BLaER1 (cell line): ENCODE results near the gene DUSP3.

Source experiments
- H3K27ac ChIP-seq: shearing (Covaris generic); formaldehyde crosslinking; 2 replicates; pipeline ENCODE4 v1.8.1; 2022
- H3K27me3 ChIP-seq: shearing (Covaris generic); formaldehyde crosslinking; 2 replicates; pipeline ENCODE4 v1.8.1; 2022
- H3K36me3 ChIP-seq: shearing (Covaris generic); formaldehyde crosslinking; 2 replicates; pipeline ENCODE4 v1.8.1; 2022
- H3K4me1 ChIP-seq: shearing (Covaris generic); formaldehyde crosslinking; 2 replicates; pipeline ENCODE4 v1.8.1; 2022
- H3K4me2 ChIP-seq: shearing (Covaris generic); formaldehyde crosslinking; 2 replicates; pipeline ENCODE4 v1.8.1; 2022
- H3K4me3 ChIP-seq: shearing (Covaris generic); formaldehyde crosslinking; 2 replicates; pipeline ENCODE4 v1.8.1; 2022
- H3K9ac ChIP-seq: shearing (Covaris generic); formaldehyde crosslinking; 2 replicates; pipeline ENCODE4 v1.8.1; 2022
- H3K9me3 ChIP-seq: shearing (Covaris generic); formaldehyde crosslinking; 2 replicates; pipeline ENCODE4 v1.8.1; 2022
- H4K20me1 ChIP-seq: shearing (Covaris generic); formaldehyde crosslinking; 2 replicates; pipeline ENCODE4 v1.8.1; 2022
- Cebpa-rat ChIP-seq: shearing (Covaris generic); IDR thresholded peaks from 2 replicates; pipeline ENCODE4 v1.8.1; 2022

DUSP3 gene

DNA sequence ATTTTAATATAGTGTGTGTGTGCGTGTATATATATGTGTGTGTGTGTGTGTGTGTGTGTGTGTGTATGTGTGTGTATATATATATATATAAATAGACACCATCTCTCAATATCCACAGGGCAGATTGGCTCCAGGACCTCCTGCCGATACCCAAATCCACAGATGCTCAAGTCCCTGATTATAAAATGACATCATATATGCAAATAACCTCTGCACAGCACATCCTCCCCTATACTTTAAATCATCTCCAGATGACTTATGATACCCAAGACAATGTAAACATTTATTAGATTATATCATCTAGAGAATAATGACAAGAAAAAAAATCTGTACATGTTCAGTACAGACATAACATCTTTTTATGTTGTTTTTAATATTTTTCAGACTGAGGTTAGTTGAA, 7.8 kb downstream of the DUSP3 start:
- Histone ChIP-seq H3K4me3 (no peak overlapping the region), H3K27ac (no peak overlapping the region), H3K9ac (no peak overlapping the region), H3K27me3 (no peaks in the 10 kb centered on the region), H3K4me1 (peaks cover 30% of the 10 kb centered on the region), H4K20me1 (no peaks in the 10 kb centered on the region), H3K9me3 (no peaks in the 10 kb centered on the region), H3K36me3 (peaks cover 53% of the 10 kb centered on the region), H3K4me2 (no peak overlapping the region)
- TF ChIP-seq Cebpa-rat: no peak

- Histone ChIP-seq H3K36me3 (peaks cover 48% of the 10 kb centered on the region), H3K4me1 (peaks cover 30% of the 10 kb centered on the region), H4K20me1 (no peaks in the 10 kb centered on the region), H3K27ac (no peak overlapping the region), H3K4me3 (no peak overlapping the region), H3K27me3 (no peaks in the 10 kb centered on the region), H3K4me2 (no peak overlapping the region), H3K9me3 (no peaks in the 10 kb centered on the region), H3K9ac (no peak overlapping the region)
- TF ChIP-seq Cebpa-rat: no peak
These were observed 8.9 kb downstream of the DUSP3 start for GRCh38 chr17:43769859-43770258.

- H3K4me2 ChIP-seq: no peak overlapping the region
- peaks cover 30% of the 10 kb centered on the region for H3K4me1 ChIP-seq
- no peak overlapping the region for H3K27ac ChIP-seq
- H3K36me3 ChIP-seq: peaks cover 43% of the 10 kb centered on the region
- no peaks in the 10 kb centered on the region for H3K9me3 ChIP-seq
- H3K9ac ChIP-seq: no peak overlapping the region
- H4K20me1 ChIP-seq: no peaks in the 10 kb centered on the region
- TF ChIP-seq Cebpa-rat: no peak
- H3K4me3 ChIP-seq: no peak overlapping the region
- H3K27me3 ChIP-seq: no peaks in the 10 kb centered on the region
These were observed 9.4 kb downstream of the DUSP3 start for GRCh38 chr17:43769426-43769825.

GRCh38 chr17:43768943-43769342, 9.8 kb downstream of the DUSP3 start:
- Histone ChIP-seq H3K36me3 (peaks cover 39% of the 10 kb centered on the region), H3K4me1 (peaks cover 27% of the 10 kb centered on the region), H3K9ac (no peak overlapping the region), H3K4me3 (no peak overlapping the region), H3K27ac (no peak overlapping the region), H4K20me1 (no peaks in the 10 kb centered on the region), H3K27me3 (no peaks in the 10 kb centered on the region), H3K9me3 (no peaks in the 10 kb centered on the region), H3K4me2 (peak overlapping the region; percentile 54)
- no peak for TF ChIP-seq Cebpa-rat

DNA sequence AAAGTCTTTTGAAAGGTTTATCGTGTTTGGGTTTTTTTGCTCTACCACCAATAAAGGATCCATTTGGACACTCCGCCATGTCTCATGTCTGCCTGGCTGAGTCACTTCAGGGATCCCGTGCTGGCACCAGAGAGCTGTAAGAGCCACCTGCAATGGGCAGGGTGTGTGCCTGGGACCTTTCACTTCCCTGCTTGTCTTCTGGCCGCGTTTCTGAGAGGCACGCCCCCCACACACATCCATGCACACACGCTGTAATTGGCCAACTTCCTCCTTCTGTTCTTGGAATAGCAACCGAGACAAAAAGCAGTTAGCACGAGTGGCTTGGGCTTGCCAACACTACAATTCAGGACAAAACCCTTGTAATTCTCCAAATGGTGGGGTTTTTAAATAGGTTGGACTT, 10.4 kb downstream of the DUSP3 start:
- H3K27me3 ChIP-seq: no peaks in the 10 kb centered on the region
- peaks cover 39% of the 10 kb centered on the region for H3K36me3 ChIP-seq
- TF ChIP-seq Cebpa-rat: no peak
- peaks cover 21% of the 10 kb centered on the region for H3K4me1 ChIP-seq
- H3K9me3 ChIP-seq: no peaks in the 10 kb centered on the region
- H4K20me1 ChIP-seq: no peaks in the 10 kb centered on the region
- no peak overlapping the region for H3K27ac ChIP-seq
- no peak overlapping the region for H3K4me3 ChIP-seq
- peak overlapping the region; percentile 54 for H3K4me2 ChIP-seq
- no peak overlapping the region for H3K9ac ChIP-seq

DNA sequence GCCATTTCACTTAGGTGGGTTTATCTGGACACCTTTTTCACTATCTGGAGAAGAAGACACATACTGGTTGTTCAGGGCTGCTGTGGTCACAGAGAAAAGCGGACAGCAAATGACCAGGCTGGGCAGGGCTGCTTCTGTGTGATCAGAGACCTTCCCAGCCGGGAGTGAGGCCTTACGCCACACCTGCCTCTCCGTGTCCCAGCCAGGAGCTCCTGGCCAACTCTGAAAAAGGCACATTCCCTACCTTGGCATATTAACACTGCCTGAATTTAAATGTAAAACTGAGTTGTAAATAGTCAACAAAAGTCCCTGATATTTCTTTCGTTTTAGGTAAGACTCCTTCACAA, 11.1 kb downstream of the DUSP3 start:
- Histone ChIP-seq H3K9ac (no peak overlapping the region), H3K27ac (no peak overlapping the region), H3K9me3 (no peaks in the 10 kb centered on the region), H3K4me1 (peaks cover 15% of the 10 kb centered on the region), H3K4me2 (no peak overlapping the region), H3K4me3 (no peak overlapping the region), H4K20me1 (no peaks in the 10 kb centered on the region), H3K27me3 (no peaks in the 10 kb centered on the region), H3K36me3 (peaks cover 34% of the 10 kb centered on the region)
- TF ChIP-seq Cebpa-rat: no peak

DNA sequence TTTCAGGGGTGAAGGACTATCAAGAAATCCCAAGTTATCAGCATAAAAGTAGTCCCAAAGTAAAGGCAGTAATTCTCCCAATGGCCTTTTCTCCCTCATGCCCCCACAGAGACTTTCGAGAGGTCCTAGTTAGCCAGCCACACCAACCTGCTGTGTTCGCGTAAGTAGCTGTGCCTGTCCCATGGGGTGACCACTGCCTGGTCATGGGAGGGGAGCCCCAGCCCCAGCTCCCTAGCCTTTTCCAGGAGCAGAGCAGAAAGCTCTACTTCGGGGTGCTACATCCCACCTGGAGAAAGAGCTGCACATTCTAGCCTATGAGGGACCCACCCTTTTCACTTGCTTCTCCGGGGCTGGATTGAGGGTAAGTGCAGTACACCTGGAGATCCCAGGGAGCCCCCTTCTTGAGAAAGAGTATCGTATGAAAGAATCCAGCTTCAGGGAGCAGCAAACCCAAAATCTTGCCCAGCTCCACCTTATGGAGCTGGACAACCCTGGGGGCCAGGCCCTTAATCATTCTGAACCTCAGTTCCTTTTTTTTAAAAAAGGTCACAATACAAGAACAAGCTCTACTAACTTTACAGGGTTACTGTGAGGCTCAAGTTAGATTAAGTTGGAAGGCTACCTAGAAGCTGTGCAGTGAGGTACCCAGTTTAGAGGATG, 11.6 kb downstream of the DUSP3 start:
- Histone ChIP-seq H3K9ac (no peak overlapping the region), H3K4me1 (peaks cover 15% of the 10 kb centered on the region), H4K20me1 (no peaks in the 10 kb centered on the region), H3K4me2 (no peak overlapping the region), H3K36me3 (peaks cover 29% of the 10 kb centered on the region), H3K4me3 (no peak overlapping the region), H3K9me3 (no peaks in the 10 kb centered on the region), H3K27me3 (no peaks in the 10 kb centered on the region), H3K27ac (no peak overlapping the region)
- TF ChIP-seq Cebpa-rat: no peak

DNA sequence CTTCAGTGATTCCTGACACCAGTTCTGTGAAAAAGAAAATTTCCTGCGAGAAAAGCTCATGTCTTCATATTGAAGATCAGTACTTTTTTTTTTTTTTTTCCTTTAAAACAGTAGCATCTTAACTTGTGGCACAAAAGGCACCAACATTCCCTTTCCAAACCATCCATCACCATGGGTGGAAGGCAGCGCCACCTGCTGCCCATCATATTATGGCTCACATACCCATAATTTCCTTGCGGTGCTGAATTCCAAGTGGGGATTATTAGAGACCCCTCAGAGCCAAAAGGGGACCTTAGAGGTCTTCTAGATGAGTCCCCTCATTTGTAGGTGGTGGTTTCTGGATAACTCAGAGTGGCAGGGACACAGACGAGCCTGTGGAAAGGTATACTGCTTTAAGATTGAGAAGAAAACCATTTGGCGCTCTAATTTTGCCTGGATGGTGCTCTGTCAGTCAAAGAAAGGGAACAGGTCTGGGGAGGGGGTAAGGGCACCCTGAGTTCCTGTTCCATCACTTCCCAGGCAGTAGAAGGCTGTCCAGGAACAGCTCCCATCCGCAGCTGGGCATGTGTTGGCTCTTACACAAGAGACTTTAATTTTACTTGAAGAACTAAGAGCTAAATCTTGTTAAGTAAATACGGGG, 12.2 kb downstream of the DUSP3 start:
- H3K9me3 ChIP-seq: no peaks in the 10 kb centered on the region
- no peak overlapping the region for H3K4me2 ChIP-seq
- H3K9ac ChIP-seq: no peak overlapping the region
- TF ChIP-seq Cebpa-rat: no peak
- peaks cover 22% of the 10 kb centered on the region for H3K36me3 ChIP-seq
- no peaks in the 10 kb centered on the region for H3K27me3 ChIP-seq
- H3K4me3 ChIP-seq: no peak overlapping the region
- H3K27ac ChIP-seq: no peak overlapping the region
- H4K20me1 ChIP-seq: no peaks in the 10 kb centered on the region
- H3K4me1 ChIP-seq: peaks cover 15% of the 10 kb centered on the region

GRCh38 chr17:43760254-43760852, 18.4 kb downstream of the DUSP3 start:
- Histone ChIP-seq H3K4me1 (peaks cover 17% of the 10 kb centered on the region), H3K9me3 (no peaks in the 10 kb centered on the region), H3K36me3 (no peaks in the 10 kb centered on the region), H3K4me2 (no peak overlapping the region), H4K20me1 (peaks cover 13% of the 10 kb centered on the region; the same call in 1 of the 2 replicates), H3K27ac (no peak overlapping the region), H3K27me3 (peaks cover 41% of the 10 kb centered on the region), H3K9ac (no peak overlapping the region), H3K4me3 (no peak overlapping the region)
- no peak for TF ChIP-seq Cebpa-rat

GRCh38 chr17:43759836-43760235, 18.9 kb downstream of the DUSP3 start:
- no peak overlapping the region for H3K9ac ChIP-seq

More at GRCh38 chr17:43759836-43760235, 18.9 kb downstream of the DUSP3 start:
- H3K4me2 ChIP-seq: no peak overlapping the region
- no peaks in the 10 kb centered on the region for H3K36me3 ChIP-seq
- peaks cover 22% of the 10 kb centered on the region for H3K4me1 ChIP-seq
- no peak overlapping the region for H3K4me3 ChIP-seq
- H3K27me3 ChIP-seq: peaks cover 47% of the 10 kb centered on the region
- peaks cover 18% of the 10 kb centered on the region; the same call in 1 of the 2 replicates for H4K20me1 ChIP-seq
- no peak for TF ChIP-seq Cebpa-rat
- no peaks in the 10 kb centered on the region for H3K9me3 ChIP-seq
- no peak overlapping the region for H3K27ac ChIP-seq
